Upper lobe of left lung (tissue), 6 donors: ENCODE measurements around the gene PPP6R3. TPM values are rescaled to one million over a fixed set of nuclear protein-coding genes. Genes with fewer than 3 reads are reported as not detected.
A peak's percentile ranks its signal among the peaks of the same experiment; 100 is the strongest.

Experiments
- ATAC-seq, 2 donors: fragments of 200-7000 bp; cut with Tn5 transposase; one replicate each; pipeline ENCODE4 v1.9.1; 2022; ENCODE audit warnings: mild to moderate bottlenecking in 2 of 2, moderate library complexity in 2 of 2; ENCODE audit not compliant: low FRiP score in 2 of 2
- DNase-seq, 2 donors: peaks; one replicate each; pipeline ENCODE4 v3.0.0-alpha.2; 2019 to 2020
- H3K27ac ChIP-seq, 4 donors: fragments of 200-600 bp; sonication (generic); one replicate each; pipeline ENCODE4 v1.5.1; 2016 to 2019
- H3K27me3 ChIP-seq, 4 donors: fragments of 200-600 bp; sonication (generic); one replicate each; pipeline ENCODE4 v1.5.1; 2017 to 2019
- H3K36me3 ChIP-seq, 4 donors: fragments of 200-600 bp; sonication (generic); one replicate each; pipeline ENCODE4 v1.5.1; 2016 to 2019
- H3K4me1 ChIP-seq, 4 donors: fragments of 200-600 bp; sonication (generic); one replicate each; pipeline ENCODE4 v1.5.1; 2018 to 2019
- H3K4me3 ChIP-seq, 4 donors: fragments of 200-600 bp; sonication (generic); one replicate each; pipeline ENCODE4 v1.5.1; 2017 to 2019; ENCODE audit warnings: mild to moderate bottlenecking in 2 of 4, moderate library complexity in 1 of 4
- H3K9me3 ChIP-seq, 4 donors: fragments of 200-600 bp; sonication (generic); one replicate each; pipeline ENCODE4 v1.5.1; 2018 to 2019
- CTCF ChIP-seq, 6 experiments: fragments of 450-650 bp in 4 of 6; fragments of 200-600 bp in 2 of 6; sonication (generic) in 2 of 6; IDR thresholded peaks; one replicate each; pipeline ENCODE4 v1.5.1; 2016 to 2019; ENCODE audit warnings: antibody characterized with exemption in 6 of 6
- EP300 ChIP-seq, 4 donors: sonication (generic); formaldehyde crosslinking; IDR thresholded peaks; one replicate each; pipeline ENCODE4 v1.5.1; 2017; ENCODE audit warnings: antibody characterized with exemption in 4 of 4, control low read depth in 2 of 4
- POLR2A ChIP-seq, 4 donors: fragments of 450-650 bp; IDR thresholded peaks; one replicate each; pipeline ENCODE4 v1.5.1; 2016 to 2017; ENCODE audit warnings: antibody characterized with exemption in 4 of 4, mild to moderate bottlenecking in 2 of 4
- POLR2AphosphoS5 ChIP-seq, 2 donors: sonication (generic); formaldehyde crosslinking; IDR thresholded peaks; one replicate each; pipeline ENCODE4 v1.5.1; 2017; ENCODE audit warnings: antibody characterized with exemption in 2 of 2
- WGBS, 2 donors: methylation state at CpG; one replicate each; pipeline ENCODE4 v1.1.5; 2017 to 2018; 5-methylcytosine and 5-hydroxymethylcytosine counted together
- total RNA-seq, 6 donors: library from RNA; depleted of rRNA in 4 of 6; stranded (reverse); fragments of >200 nt in 4 of 6; gene quantifications; one replicate each; pipeline versions ENCODE4 v1.1.0 to v1.2.1, GENCODE V29; 2016 to 2021
- donor health status: DM: no; HTN: no; CAD: no; lungs with moderate emphysema.
- donor health status: DM: no; HTN: yes; CAD: no; lungs with severe emphysema.

The PPP6R3 gene
- total RNA-seq, 6 donors from 2014 or later = 75.7 to 195 (median 114) TPM

GRCh38 chr11:68449951-68450350 is 10.6 kb upstream of the PPP6R3 start:
- Histone ChIP-seq H3K27me3 (no peaks in the 10 kb centered on the region), H3K36me3 (peaks cover 0 to 20% (median 7%) of the 10 kb centered on the region in 4 donors), H3K27ac (no peak overlapping the region), H3K4me3 (no peak overlapping the region), H3K9me3 (no peaks in the 10 kb centered on the region), H3K4me1 (peaks cover 0 to 9% (median 4%) of the 10 kb centered on the region in 4 donors)
- no peak for DNase-seq
- WGBS, 2 donors = 93 to 98% methylated on average over 9 of the region's 11 CpGs
- ATAC-seq = no peak
- no peak for TF ChIP-seq CTCF (IDR thresholded peaks at IDR 0.05)
- TF ChIP-seq EP300 (IDR thresholded peaks at IDR 0.05) = no peak
- TF ChIP-seq POLR2AphosphoS5 (IDR thresholded peaks at IDR 0.05) = no peak
- no peak for TF ChIP-seq POLR2A (IDR thresholded peaks at IDR 0.05)

- TF ChIP-seq EP300 (IDR thresholded peaks at IDR 0.05) (no peak), POLR2A (IDR thresholded peaks at IDR 0.05) (no peak), POLR2AphosphoS5 (IDR thresholded peaks at IDR 0.05) (no peak), CTCF (IDR thresholded peaks at IDR 0.05) (no peak)
- no peaks in the 10 kb centered on the region for H3K27me3 ChIP-seq
- peaks cover 0 to 20% (median 7%) of the 10 kb centered on the region in 4 donors for H3K36me3 ChIP-seq
- DNase-seq (no peak), ATAC-seq (no peak)
- no peak overlapping the region for H3K4me3 ChIP-seq
- no peak overlapping the region for H3K27ac ChIP-seq
- no peaks in the 10 kb centered on the region for H3K9me3 ChIP-seq
- WGBS, 2 donors = 96 to 97% methylated on average over 8 of the region's 8 CpGs
- H3K4me1 ChIP-seq = peaks cover 0 to 9% (median 5%) of the 10 kb centered on the region in 4 donors
These were observed 9.8 kb upstream of the PPP6R3 start for GRCh38 chr11:68450711-68451110.

- ATAC-seq (peak; percentile 39 to 57), DNase-seq (peak in 1 of 2 donors; percentile 64)
- peaks cover 3 to 13% (median 8%) of the 10 kb centered on the region in 4 donors for H3K4me1 ChIP-seq
- no peaks in the 10 kb centered on the region for H3K27me3 ChIP-seq
- WGBS, 2 donors = 35 to 61% methylated on average over 4 to 8 of the region's 8 CpGs
- no peaks in the 10 kb centered on the region for H3K9me3 ChIP-seq
- no peak overlapping the region for H3K27ac ChIP-seq
- TF ChIP-seq EP300 (IDR thresholded peaks at IDR 0.05) (no peak), CTCF (IDR thresholded peaks at IDR 0.05) (no peak), POLR2AphosphoS5 (IDR thresholded peaks at IDR 0.05) (no peak), POLR2A (IDR thresholded peaks at IDR 0.05) (no peak)
- no peaks in the 10 kb centered on the region for H3K36me3 ChIP-seq
- H3K4me3 ChIP-seq = no peak overlapping the region
These were observed 5.8 kb upstream of the PPP6R3 start for GRCh38 chr11:68454767-68455166.

- WGBS, 2 donors = 74 to 93% methylated on average over 5 to 8 of the region's 8 CpGs
- Histone ChIP-seq H3K4me3 (no peak overlapping the region), H3K27ac (no peak overlapping the region), H3K4me1 (peaks cover 3 to 14% (median 9%) of the 10 kb centered on the region in 4 donors), H3K36me3 (no peaks in the 10 kb centered on the region), H3K27me3 (no peaks in the 10 kb centered on the region), H3K9me3 (no peaks in the 10 kb centered on the region)
- DNase-seq (no peak), ATAC-seq (no peak)
- no peak for TF ChIP-seq EP300 (IDR thresholded peaks at IDR 0.05)
- no peak for TF ChIP-seq POLR2A (IDR thresholded peaks at IDR 0.05)
- no peak for TF ChIP-seq POLR2AphosphoS5 (IDR thresholded peaks at IDR 0.05)
- TF ChIP-seq CTCF (IDR thresholded peaks at IDR 0.05) = no peak
These were observed 5.1 kb upstream of the PPP6R3 start for GRCh38 chr11:68455485-68455884.

- H3K4me1 ChIP-seq = peaks cover 10 to 21% (median 15%) of the 10 kb centered on the region in 4 donors
- ATAC-seq (no peak), DNase-seq (no peak)
- H3K4me3 ChIP-seq = no peak overlapping the region
- no peak for TF ChIP-seq POLR2AphosphoS5 (IDR thresholded peaks at IDR 0.05)
- no peak for TF ChIP-seq EP300 (IDR thresholded peaks at IDR 0.05)
- no peak for TF ChIP-seq POLR2A (IDR thresholded peaks at IDR 0.05)
- TF ChIP-seq CTCF (IDR thresholded peaks at IDR 0.05) = no peak
- no peaks in the 10 kb centered on the region for H3K36me3 ChIP-seq
- no peaks in the 10 kb centered on the region for H3K9me3 ChIP-seq
- WGBS, 2 donors = 79 to 86% methylated on average over 4 to 8 of the region's 8 CpGs
- no peaks in the 10 kb centered on the region for H3K27me3 ChIP-seq
- no peak overlapping the region for H3K27ac ChIP-seq
These were observed 3.2 kb upstream of the PPP6R3 start for GRCh38 chr11:68457216-68457897.
